ENCODE measurements around the gene OR52E5.

OR52E5 gene

DNA sequence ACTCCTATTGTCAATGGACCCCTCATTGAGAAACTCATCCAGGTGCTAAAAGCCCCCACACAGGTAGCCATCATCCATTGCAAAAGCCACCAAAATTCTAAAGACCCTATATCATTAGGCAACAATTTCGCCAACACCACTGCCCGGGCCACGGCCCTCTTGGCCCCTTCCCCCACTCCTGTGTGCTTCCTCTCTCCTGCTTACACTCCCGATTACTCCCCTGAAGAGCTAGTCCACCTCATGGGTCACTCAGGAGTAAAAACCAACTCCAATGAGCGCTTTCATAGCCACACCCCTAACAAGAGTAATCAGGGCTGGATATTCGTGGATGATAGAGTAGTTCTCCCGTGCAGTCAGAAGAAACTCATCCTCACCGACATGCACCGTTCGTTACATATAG lies 40.1 kb downstream of the OR52E5 start:
- no peak for DNase-seq (ENCODE audit: low read depth)

- no peak for DNase-seq (ENCODE audit: low read depth)
Measured at GRCh38 chr11:5937868-5938602, 45.0 kb downstream of the OR52E5 start.

DNA sequence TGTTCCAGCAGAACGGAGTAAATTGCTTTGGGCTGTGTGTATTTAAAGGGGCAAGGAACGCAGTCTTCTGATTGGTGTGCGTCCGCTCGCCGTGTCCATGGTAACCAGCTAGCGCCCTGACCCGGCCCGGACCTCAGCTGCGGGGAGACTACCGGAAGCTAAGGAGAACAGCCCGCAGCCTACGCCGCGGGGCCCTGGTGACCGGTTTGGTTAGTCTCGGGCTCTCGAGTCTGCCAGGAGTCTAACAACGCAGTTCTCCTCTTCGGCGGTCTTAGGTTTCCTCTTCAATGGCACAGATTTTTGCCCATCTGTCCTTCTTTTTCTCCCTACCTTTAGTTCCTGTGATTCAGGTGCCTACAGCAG lies 45.6 kb downstream of the OR52E5 start:
- no peak for DNase-seq (ENCODE audit: low read depth)

DNA sequence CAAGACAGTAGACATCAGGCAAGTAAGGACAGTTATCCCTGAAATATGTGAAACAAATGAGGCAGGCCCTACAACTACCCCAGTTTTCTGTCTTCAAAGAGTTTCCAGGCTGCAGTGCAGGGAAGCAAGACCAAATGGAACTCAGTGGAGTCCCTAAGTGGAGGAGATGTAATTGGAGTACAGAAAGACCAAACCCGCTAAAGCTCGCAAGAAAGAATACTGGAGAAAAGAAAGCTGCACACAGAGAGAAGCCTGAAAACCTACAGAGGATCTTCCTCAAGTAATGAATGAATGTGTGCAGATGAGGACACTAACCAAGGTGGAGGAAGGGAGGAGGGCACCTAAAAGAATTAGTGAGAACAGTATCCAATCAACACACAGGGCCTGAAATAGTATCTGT lies 47.7 kb downstream of the OR52E5 start:
- no peak for DNase-seq (ENCODE audit: low read depth)

DNA sequence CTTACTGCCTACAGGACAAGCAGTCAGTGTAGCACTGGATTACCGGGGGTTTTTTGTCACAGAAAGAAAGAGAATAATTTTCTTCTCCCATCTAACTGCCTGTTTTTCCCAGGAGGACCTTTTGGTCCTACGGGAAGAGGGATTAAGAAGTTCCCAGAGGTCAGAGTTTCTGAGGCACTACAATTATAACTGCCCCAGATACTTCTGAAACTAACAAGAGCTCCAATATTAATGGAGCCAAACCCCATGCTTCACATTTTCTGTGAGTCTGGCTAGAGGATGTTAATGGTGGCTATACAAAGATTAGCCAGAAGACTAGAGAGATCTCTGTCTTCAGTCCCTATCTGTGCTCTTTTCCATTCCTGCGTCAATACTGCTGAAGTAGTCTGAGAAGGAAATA lies 48.9 kb downstream of the OR52E5 start, which contains the start of gene OR56A3:
Gene OR56A3 (plus strand): TSS at position 301 of the 400 bp plus-strand sequence. CDS start 5,096 bp downstream, outside the sequence.
- DNase-seq (ENCODE audit: low read depth) = no peak
